HG03571 (cell line): ENCODE data around the gene PLXNA2.

Experiments used
- ATAC-seq: cut with Tn5 transposase; IDR thresholded peaks from one replicate; pipeline ENCODE4 v1.9.1; 2021; ENCODE audit not compliant: unreplicated experiment

The PLXNA2 gene

DNA sequence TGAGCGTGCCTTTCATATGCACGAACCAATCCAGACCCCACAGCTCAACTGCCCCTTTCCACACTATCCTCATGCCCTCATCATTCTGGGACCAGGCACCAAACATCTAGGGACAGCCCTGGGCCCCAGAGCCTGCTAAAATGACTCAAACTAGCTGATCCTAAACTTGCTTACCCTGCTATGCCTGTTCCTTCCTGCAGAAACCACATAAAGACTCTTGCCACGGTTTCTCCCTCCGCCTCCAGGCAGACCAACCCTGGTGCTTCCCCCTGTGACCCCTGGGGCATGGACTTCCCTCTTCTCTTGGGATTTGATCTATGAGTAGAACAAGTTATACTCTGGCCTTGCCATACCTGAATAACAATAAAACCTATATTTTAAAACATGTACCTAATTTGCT is 195.3 kb downstream of the PLXNA2 start:
- no peak for ATAC-seq

DNA sequence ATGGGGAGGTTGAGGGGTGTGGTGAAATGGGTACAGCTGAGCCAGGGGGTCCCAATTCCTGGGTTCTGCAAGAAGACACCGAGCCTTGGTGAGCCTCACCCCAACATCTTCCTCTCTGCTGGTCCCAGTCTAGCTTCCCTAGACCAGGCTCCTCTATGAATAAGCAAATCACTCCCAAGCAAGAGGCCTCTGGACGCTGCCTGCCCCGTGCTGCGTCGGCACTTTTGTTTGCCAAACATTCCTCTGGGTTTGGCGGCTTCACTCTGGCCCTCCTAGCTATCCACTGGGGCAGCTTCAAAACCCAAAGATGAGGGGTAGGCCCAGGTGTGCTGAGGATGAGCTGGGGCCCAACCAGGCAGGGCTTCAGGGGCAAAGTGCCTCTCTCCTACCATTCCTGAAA is 196.2 kb downstream of the PLXNA2 start:
- no peak for ATAC-seq

DNA sequence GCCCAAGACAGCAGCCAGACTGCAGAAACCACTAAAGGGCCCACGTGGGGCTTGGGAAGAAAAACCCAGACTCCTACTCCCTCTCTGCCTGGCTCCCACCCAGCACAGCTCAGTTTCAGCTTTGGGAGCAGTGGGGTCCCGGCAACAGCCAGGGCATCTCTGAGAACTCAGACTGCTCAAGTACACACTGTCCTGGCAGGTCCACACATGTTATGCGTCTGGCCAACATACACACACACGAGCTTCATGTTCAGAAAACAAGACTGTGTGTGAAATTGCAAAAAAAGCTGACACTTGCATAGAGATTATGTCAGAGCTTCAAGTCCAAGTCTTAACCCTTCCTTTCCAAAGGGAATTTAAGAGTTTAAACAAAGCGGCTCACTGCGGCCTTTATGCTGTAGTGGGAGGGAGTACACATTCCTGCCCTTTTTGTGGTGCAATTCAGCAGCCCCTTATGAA is 196.7 kb downstream of the PLXNA2 start:
- no peak for ATAC-seq

DNA sequence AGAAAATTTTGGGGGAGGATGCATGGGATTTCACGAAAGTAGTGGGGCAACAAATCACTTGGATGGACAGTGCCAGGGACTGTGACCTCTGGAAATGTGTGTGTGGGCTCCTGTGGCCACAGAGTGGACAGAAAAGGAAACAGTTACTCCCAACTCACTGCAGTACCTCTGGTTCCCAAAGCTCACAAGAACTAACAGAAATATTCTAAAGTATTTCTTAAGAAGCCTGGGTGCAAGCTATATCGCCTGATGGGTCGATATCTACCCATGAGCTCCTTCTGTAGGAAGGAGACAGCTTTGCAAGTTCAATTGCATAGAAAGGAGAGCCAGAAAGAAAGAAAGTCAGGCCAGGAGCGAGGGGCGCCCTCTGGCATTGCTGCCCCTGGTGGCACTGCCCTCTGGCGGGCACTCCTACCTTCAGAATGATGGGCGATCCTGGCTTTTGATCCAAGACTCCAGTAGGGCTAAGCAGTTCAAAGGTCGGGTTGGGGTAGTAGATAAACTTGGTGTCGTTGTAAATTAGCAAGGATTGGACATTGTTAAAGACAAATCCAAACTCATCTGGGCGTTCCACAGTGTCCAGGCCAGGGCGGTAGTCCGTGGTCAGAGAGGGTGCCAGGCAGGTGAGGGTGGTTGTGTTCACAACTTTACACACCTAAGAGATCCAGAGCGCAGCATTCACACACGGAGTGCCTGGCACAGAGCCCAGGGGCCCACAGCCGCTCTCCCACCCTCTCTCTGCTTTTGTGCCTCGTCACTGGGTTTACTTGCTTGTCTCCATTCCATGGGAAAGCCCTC is 198.5 kb downstream of the PLXNA2 start:
- no peak for ATAC-seq

DNA sequence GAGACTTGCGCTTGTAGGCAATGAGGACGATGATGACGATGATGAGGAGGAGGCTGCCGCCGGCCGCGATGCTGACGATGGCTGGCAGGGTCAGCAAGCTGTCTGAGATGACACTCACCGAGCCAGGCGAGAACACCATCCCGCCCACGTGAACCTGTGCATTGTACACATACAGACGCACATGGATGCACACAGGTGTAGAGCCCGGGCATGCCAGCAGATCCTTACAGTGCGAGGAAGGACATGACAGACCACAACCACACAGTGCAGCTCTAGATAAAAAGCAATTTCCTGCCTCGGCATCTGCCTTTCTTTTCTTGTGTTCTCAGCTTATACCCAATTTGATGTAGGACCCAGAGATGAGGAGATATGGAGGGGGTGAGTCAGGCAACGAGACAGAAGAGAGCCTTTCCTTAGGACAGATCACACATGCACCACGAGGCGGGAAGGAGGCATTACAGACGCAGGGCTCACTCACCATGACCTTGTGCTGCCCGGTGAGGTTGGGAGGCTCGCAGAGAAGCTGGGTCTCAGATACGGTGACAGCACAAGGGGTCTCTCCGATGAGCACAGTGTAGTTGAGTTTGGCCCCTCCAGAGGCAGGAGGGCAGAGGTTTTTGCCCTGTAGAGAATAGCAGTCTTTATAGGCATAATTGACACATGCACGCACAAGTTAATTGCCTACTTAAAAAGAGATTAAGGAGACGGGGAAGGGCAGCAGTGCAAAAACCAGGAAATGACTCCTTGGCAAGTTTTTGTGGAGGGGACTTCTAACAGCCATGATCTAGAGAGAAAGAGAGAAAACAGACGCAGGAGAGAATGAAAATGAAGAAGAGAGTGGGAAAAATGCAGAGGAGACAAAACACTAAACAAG is 199.4 kb downstream of the PLXNA2 start:
- no peak for ATAC-seq

DNA sequence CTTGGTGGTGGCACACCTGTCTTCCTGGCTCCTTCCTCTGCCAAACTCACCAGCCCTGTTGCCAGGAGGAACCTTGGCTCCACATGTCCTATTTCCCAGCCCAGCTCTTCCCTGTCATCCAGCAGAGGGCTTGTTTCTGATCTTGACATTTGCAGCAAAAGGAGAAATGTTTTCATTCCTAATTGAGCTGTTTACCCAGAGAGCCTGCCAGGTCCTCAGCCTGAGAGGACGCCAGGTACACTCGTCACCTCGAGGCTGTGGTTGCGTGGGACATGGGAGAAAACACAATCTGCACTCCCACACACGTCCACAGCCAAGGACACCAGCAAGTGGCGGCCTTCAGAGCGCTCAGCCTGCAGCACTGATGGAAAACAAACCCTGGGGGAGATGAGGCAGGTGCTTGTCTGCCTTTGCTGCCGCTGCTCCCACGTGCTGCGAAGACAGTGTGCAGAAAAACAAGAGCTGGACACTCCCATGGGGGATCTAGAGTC is 200.4 kb downstream of the PLXNA2 start:
- no peak for ATAC-seq

DNA sequence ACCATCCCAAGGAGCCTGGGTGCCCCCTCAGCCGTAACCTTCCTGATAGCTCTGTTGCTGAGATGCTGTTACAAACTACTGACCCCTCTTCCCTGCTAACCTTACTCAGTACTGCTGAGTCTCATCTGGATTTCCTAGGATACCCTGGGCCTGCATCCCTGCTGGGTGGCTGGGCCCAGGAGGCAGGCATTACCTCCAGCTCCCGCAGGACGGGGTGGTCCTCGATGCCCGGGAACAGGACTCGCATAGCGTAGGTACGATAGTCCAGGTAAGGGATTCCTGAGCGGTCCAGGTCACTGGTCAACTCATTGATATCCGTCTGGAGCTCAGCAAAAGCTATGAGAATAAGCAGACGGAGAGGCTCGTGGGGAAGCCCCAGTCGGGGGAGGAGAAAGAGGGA is 201.3 kb downstream of the PLXNA2 start:
- no peak for ATAC-seq

DNA sequence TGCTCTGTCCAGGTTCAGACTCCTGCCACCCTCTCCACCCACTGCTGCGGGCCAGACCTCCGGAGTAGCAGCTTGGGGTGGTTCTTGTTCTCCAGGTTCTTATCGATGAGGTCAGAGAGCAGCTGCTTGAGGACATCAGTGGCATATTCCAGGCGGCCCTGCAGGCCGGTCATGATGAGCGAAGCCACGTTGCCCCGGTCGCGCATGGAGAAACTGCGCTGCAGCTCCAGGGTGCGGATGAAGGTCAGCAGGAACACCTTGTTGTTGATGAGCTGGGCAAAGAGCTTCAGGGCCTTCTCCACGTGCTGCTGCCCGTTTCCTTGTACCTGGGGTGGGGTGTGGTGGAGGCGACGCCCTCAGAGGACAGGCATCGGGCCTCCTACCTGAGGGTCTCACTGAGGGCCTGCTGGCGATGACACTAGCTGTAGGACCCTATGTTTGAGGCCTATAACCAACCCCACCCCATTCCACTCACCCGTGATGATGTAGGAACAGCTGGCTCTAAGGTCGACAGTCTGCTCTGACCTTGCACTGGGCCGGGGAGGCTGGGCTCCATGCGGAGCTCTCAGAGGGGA is 202.1 kb downstream of the PLXNA2 start:
- ATAC-seq, result no peak

DNA sequence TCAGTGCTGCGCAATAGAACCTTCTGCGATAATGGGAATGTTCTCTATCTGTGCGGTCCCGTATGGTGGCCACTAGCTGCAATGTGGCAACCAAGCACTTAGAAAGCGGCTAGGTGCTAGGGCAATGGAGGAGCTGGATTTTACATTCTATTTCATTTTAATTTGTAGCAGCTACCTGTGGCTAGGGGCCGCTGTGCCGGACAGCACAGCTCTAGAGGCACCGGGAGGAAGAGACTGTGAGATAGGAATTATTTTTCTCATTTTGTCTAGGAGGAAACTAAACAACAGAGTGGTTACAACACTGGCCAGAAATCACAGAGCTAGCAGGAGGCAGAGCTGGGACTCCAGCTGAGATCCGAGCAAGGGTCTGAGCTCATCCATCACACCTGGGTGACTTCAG is 202.7 kb downstream of the PLXNA2 start:
- ATAC-seq, result no peak

DNA sequence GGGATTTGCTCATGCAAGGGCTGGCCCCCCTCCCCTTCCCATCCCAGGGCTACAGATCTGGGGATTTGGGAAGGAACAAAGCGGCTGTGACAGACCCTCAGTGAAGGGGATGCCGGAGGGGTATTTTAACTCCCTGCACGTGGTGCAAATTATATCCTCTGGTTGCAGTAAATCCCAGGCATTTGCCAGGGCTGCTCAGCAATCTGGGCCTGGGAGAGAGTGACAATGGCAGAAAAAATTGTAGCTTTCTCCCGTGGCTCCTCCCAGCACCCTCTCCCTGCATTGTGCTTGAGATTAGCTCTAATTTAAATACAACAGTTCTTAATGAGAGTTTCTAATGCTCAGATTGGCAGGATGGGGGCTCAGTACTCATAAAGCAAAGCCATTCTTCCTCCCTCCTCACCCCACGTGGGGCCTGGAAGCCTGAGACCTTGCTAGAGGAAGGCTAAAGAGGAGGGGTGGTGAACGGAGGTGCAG is 203.3 kb downstream of the PLXNA2 start:
- no peak for ATAC-seq

DNA sequence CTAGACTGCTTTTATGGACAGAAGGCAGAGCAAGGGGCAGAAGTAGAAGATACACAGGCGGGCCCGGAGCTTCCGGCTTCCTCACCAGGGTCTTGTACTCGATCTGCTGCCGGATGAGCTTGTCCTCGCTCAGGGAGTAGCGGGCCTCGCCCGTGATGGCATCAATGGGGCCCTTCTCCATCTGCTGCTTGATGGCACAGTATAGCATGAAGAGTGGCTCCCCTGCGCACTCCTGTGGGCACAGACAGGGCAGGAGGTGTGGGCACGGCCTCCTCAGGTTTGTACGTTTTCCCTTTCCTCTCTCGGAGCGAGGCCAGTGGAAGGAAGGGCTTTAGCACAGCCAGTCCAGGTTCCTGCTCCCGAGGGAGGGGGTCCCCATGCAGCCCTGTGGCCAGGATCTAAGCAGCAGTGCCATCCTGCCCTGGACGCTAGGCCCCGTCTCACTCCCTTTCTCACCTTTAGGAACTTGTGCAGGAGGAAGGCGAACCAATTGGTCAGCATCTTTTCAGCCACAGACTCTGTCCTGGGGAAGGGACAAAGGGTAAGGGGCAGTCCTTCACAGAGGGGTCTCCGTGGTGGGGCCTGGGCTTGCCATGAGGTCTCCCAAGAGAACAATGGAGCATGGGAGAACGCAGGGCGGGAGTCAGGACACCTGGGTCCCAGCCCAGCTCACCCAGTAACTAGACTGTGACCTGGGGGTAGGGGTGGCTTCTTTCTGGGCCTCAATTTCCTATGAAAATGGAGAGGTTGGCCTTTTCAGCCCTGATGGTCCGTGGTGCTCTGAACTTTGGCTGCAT is 204.4 kb downstream of the PLXNA2 start:
- no peak for ATAC-seq

DNA sequence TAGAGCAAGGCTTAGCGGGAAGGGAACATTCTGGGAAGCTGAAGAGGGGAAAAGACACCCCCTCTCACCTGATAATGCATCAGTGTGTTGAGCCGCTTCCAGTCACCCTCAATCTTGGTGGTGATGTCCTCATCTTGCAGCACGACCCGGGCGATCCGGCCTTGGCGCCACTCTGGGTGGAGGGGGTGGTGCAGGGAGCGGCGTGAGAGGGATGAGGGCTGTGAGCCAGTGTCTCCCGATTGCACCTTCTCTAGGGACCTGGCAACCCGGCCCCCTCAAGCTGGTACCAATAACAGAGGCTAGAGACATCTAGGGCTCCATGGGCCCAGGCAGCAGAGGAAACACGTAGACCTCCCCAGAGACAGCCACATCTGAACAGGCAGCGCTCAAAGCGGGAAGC is 205.9 kb downstream of the PLXNA2 start:
- ATAC-seq, result no peak

DNA sequence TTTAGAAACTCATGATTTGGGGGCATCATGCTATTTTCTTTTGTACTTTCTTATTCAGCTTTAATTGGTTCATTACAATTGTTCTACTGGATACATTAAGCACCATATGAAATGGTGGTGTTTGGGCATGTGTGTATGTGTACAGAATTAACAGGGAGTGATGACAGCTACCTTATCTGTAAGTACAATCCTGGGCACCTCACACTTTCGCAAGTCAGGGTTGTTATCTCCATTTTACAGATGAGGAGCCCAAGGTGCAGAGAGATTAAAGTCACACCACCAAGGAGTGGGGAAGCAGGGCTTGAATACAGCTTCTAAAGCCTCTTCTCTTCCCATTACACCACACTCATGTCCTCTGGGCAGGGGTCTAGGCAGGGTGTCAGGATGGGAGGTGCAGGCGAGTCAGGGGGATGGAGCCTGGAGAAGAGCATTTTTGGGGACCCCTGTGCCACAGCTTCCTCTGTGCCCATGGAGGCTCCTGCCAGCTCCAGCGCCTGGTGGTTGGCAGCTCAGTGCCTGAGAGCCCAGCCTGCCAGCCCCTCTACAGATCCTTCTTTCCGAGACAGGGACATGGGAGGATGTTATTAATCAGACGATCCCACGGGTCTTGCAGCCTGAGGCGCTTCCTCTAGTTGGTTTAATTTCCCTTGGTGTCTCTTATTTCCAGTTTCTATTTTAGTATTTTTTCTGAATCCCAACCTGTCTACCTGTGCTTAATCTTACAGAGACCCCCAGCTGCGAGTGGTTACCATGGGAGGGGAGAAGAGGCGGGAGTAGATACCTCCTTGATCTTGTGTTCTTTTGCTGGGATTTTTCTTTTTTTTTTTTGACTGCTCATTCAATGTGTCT is 207.0 kb downstream of the PLXNA2 start:
- no peak for ATAC-seq

DNA sequence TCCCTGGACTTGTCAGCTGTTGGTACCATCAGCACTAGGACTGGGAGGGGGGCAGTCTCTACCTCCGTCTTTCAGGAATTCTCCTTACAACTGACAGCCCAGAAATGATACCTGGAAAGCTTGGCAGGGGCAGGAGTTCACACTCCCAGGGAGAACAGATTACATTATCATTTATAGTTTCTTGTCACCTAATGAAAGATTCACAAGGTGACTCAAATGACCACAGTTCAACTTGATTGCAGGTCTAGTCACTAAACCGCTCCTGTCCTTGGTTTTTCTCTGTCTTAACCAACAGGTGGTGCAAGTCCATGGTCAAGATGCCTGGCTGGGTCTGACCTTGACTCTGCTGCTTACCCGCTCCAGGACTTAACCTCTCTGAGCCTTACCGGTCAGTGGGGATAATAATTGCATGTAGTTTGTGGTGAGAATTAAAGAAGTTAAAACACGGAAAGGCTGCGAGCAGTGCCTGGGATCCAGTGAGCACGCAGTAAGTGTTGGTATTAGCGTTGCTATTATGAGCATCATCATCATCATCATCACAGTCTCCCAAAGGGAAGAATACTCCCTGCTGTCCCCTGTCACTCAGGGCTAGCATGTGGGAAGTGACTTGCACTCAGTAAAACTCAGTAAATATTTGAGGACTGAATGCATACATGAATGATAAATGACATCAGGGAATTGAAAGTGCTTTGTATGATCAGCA is 207.9 kb downstream of the PLXNA2 start:
- ATAC-seq, result no peak

DNA sequence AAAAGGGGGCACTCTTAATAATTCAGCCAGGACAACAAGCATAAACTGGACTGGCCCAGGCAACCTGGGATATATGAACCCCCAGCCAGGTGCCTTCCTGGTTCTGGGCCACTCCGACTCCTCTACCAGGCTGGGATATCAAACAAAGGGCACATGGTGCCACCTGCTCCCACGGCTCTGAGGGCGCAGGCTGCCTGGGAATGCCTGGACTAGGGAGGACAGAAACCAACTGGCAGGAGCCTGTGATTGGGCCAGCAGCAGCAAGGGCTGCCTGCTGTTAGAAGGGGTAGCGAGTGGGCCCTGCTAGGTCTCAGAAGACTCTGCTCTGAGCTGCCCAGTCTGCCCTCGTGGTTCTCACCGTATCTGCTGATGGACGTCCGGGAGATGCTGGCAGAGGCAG is 210.0 kb downstream of the PLXNA2 start:
- no peak for ATAC-seq

DNA sequence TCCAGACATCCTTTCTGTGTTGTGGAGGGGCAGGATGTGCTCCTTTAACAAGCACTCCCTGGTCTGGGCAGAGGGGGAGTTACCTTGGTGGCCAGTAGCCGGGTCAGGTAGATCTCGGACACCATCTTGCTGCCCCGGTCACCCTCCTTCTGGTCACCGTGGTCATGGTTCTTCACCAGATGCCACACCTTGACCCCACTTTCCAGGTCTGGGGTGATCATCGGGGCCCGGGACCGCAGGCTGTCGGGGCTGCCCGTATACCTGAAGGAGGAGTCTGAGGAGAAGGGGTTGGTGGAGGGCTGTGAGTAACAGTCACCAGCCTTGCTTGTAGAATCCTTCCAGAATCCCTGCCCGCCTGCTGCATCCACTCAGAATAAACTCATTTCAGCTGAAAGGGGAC is 210.9 kb downstream of the PLXNA2 start:
- ATAC-seq, result no peak

DNA sequence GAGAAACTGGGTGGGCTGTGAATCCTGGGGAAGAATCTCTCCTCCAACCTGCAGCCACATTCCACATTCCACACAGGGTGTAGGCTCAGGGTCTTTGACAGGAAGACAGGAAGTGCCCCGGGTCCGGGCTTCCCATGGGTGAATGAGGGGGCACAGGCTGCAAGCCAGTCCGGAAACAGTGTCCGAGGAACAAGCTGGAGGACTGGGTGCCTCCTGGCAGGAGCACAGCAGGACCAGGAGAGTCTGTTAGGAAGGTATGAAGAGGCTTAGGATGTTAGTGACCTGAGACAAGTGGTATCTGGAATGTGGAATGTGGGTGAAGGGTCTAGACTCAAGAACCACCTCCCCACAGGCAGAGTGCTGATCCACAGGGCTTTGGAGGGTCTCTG is 212.3 kb downstream of the PLXNA2 start:
- no peak for ATAC-seq

DNA sequence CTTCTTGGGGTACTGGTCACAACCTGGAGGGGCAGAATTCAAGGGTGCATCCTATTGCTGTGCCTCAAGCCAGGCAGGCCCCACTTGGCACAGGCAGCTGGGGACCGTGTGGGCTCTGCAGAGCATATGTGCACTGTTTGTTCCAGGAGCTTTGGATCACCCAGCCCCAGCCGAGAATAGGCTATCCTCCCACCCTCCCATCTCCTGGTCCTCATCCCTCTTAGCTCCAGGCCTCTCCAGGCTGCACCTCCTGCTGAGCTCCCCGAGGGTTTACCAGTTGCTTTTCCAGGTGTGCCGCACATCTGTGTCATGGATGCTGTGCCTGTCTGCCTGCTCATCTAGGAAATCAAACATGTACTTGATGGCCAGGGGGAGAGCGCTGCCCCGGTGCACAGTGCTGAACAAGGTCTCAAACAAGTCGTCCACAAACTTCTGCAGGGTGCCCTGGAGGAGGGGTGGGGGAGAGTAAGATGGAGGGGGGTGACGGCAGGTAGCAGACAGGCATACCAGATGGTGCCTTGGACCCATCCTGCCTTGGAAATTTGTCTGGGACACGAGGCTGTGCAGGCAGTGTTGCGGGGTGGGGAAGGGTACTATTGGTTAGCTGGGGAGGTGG is 212.8 kb downstream of the PLXNA2 start:
- no peak for ATAC-seq
